ENCODE measurements around the gene C1QTNF5.

C1QTNF5 gene

DNA sequence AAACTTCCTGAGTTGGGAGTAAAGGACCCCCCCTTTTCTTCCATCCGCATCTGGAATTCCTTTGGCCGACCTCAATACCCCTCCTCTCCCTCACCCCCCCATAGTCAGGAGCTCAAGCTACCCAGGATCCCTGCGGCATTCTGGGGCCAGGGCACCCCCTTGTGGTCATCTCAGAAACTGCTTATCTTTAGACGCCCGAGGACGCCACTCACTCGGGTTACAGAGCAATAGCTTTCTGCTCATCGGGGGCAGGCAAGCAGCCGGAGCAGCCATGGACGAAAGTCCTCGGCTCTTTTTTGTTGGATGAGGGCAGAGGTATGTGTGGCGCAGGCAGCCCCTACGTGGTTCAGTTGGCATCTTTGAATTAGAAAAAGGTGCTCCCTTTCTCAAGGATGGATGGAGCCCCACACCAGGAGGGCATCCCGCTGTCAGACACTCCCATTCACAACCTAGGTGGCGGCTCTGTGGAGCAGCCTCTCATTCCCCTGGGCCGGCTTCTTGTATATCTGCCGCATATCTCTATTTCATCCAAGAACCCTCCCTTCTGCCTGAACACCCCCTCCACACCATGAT lies 2.3 kb downstream of the C1QTNF5 start:
- peak in 1 of 2 donors; percentile 45 for DNase-seq (ENCODE audit: low read depth in 2 of 2, low spot score in 1 of 2)

GRCh38 chr11:119337581-119338317 lies 2.9 kb downstream of the C1QTNF5 start:
- no peak for DNase-seq (ENCODE audit: low read depth in 2 of 2, low spot score in 1 of 2)

DNA sequence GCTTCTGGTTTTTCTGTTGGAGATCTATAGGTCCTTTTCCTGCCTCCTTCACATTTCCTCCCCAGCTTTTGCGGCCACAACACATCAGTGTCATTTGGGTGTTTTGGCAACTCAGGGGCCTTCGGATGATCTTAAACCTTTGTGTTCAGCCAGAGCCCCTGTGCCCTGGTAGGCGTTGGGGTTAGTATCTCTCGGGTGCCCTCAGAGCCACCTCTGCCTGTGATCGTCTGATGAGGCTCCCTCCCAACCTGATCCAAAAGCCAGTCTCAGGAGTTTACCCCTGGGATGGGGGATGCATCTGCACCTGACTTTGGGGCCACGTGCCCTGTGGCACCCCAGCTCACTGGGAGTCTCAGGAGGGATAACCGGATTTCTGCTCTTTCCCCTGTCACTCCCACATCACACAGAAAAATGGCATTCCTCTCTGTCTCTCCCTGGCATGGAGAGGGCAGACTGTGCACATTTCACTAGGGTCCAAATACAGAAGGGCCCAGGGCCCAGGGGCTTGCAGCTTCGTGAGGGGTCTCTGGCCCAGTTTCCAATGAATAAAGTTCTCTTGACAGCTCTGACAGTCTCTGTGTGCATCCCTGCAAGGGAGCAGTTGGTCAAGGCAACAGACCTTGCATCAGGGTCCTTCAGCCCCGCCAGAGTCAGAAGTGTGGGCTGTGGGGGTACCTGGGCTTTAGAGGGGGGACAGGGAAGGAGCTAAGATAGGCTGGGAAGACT lies 3.8 kb downstream of the C1QTNF5 start:
- DNase-seq (ENCODE audit: low read depth in 2 of 2, low spot score in 1 of 2): no peak

GRCh38 chr11:119335655-119336543 lies 4.8 kb downstream of the C1QTNF5 start:
- DNase-seq (ENCODE audit: low read depth in 2 of 2, low spot score in 1 of 2): no peak

- no peak for DNase-seq (ENCODE audit: low read depth in 2 of 2, low spot score in 1 of 2)
These were observed 5.5 kb downstream of the C1QTNF5 start for GRCh38 chr11:119335091-119335654.

- DNase-seq (ENCODE audit: low read depth in 2 of 2, low spot score in 1 of 2): peak; percentile 85 to 89
These were observed 6.3 kb downstream of the C1QTNF5 start, which contains the start of gene RNF26 for GRCh38 chr11:119334174-119334930. Gene RNF26, plus strand, starts transcription at chr11:119334527. Its CDS starts 596 bp downstream, at chr11:119335123.

DNA sequence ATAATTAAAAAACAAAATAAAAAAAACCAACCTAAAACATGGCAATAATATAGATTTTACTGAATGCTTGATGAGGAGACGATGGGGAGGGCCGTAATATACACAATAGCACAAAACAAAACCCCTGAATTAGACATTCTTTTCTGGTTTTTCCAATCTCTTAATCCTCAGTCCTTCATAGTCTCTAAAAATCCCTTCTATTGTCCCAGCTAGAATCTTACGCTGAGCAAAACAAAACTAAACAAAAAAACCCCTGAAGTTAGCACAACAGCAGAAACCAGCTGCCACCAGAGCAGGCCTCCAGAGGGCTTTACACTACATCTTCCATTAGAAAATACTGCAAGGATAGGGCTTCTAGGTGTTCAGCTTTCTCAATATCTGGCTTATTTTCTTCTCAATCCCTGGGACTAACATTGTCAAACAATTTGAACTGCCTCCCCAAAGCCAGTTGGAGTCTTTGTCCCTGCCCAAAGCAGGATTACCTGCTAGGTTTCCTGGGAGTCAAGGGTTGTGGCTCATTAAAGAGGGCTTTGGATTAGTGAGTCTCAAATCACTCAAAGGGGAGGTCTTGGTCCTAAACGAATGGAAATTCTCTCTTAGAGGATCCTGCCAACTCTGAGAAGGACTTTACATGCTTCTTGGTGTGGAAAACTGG lies 8.4 kb downstream of the C1QTNF5 start:
- no peak for DNase-seq (ENCODE audit: low read depth in 2 of 2, low spot score in 1 of 2)

- no peak for DNase-seq (ENCODE audit: low read depth in 2 of 2, low spot score in 1 of 2)
These were observed 10.4 kb downstream of the C1QTNF5 start for GRCh38 chr11:119330237-119330636.

DNA sequence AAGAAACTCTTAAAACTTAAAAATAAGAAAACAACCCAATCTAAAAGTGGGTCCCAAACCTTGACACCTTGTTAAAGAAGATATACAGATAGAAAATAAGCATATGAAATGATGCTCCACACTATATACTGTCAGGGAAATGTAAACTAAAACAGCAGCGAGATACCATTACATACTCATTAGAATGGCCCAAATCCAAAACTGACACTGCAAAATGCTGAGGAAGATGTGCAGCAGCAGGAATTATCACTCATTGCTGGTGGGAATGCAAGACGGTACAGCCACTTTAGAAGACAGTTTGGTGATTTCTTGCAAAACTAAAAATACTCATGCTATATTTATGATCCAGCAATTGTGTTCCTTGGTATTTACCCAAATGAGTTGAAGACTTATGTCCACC lies 11.4 kb downstream of the C1QTNF5 start:
- no peak for DNase-seq (ENCODE audit: low read depth in 2 of 2, low spot score in 1 of 2)

DNA sequence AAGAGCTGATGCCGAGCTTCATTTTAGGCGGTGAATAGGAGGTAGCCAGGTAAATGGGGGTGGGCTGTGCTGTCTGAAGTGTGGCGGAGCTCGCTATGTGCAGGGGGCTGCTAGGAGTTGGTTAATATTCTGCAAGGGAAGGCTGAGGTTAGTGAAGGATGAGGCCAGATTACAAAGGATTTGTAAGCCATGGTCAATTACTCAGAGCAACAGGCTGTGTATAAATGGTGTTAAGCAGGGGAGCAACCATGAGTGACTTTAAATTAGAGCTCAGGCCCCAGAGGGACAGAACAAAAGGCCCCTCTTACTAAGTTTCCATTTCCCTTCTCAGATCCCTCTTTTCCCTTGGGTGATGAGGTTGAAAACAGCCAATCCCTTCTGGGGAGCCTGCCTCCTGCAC lies 16.5 kb downstream of the C1QTNF5 start:
- DNase-seq (ENCODE audit: low read depth in 2 of 2, low spot score in 1 of 2): no peak

DNA sequence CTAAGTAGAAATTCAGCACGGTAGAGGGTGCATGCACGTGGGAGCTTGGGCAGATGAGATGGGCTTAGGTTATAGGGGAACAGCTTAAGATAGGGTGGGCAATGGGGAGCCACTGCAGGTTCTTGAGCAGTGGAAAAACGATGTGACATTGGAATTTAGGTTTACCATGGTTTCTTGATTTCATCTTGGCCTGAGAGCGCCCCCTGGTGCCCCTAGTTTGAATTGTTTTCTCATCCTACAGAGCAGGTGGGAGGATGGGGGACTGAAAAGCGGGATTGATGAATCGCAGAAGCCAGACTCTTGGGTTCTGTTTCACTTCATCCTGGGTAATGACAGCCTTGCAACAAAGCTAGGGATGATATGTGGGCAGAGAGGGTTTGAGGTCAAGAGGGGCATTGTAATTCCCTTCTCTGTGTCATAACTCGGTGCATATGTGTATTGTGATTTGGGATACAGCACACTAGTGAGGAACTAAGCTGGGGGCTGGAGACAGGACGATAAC lies 17.1 kb downstream of the C1QTNF5 start:
- DNase-seq (ENCODE audit: low read depth in 2 of 2, low spot score in 1 of 2): peak; percentile 69

DNA sequence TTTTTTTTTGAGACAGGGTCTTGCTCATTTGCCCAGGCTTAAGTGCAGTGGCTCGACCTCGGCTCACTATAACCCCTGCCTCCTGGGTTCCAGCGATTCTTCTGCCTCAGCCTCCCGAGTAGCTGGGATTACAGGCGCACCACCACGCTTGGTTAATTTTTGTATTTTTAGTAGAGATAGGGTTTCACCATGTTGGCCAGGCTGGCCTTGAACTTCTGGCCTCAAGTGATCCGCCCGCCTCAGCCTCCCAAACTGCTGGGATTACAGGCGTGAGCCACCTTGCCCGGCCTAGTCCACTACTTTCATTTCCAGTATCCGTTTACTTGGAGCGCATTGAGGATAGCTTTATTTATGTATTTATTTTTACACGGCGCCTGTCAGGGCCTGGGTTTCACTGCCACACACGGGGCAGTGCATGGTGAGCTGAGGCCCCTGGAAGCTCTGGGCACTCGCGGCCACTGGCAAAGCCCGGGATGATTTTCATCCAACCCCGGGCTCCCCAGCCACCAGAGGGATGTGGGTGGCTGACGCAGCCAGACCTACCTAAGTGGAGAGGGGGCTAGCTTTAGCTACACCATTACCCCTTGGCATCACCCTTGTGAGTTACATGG lies 17.7 kb downstream of the C1QTNF5 start:
- no peak for DNase-seq (ENCODE audit: low read depth in 2 of 2, low spot score in 1 of 2)

DNA sequence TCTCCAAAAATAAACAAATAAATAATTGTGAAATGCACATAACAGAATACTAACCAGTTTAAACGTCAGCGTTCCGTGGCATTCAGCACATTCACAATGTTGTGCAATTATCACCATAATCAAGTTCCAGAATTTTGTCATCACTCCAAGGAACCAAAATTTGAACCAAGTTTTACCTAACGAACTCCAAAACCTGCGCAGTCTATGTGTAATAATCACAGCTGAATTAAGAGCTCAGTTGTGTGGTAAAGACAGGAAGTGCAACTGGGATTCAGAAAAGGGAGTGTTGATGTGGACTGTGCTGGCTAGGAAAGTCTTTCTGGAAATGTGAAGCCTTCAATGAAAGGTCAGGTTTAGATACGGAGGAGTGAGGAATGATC lies 18.3 kb downstream of the C1QTNF5 start:
- no peak for DNase-seq (ENCODE audit: low read depth in 2 of 2, low spot score in 1 of 2)

- no peak for DNase-seq (ENCODE audit: low read depth in 2 of 2, low spot score in 1 of 2)
These were observed 19.7 kb downstream of the C1QTNF5 start for GRCh38 chr11:119320776-119321524.

DNA sequence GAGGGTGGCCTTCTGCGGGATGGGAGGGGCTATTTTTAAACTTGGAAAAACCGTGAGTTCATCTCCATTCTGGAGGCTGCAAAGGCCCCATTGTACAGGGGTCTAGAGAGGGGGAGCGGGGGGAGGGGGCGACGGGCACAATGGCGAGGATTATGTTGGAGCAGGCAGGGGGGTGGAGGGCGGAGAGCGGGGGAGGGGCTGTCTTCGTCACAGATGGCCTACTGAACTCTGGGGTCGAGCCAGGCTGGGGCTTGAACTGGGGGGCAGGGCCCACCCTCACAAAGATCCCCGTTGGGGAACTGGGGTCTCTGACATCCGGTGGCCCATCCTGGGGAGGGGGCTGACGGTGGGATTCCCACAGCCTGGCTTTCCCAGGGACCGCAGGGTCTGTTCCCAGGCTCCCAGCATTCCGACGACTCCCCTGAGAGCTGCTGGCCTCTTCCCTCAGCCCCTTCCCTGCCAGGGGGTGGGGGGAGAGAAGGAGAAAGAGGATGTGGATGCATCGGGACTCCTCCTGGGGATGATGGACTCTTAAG lies 20.4 kb downstream of the C1QTNF5 start:
- no peak for DNase-seq (ENCODE audit: low read depth in 2 of 2, low spot score in 1 of 2)

GRCh38 chr11:119319700-119320239 lies 20.9 kb downstream of the C1QTNF5 start:
- DNase-seq (ENCODE audit: low read depth in 2 of 2, low spot score in 1 of 2): no peak

DNA sequence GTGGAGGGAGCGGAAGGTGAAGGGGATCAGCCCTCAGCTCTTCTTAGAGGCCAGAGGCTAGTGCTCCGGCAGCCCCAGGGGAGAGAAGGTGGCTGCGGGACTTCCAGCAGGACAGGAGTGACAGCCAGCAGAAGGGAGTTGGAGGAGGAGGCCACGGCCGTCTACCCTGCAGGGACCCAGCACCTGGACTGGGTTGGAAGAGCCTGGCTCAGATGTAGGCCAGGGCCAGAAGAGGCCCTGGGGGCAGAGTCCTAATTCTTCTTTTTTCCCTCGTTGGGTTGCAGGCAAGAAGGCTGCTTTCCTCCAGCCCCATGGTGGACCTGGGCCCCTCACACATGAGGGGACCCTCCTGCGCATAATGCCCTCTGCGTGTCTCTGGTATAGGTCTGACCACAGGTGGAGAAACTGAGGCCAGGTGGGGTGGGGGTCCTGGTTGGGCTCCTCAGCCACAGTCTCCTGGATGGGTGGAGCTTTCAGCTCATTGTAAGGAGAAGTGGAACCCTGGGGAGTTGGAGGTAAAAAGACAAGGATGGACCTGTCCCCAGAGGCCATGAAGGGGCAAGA lies 21.5 kb downstream of the C1QTNF5 start:
- DNase-seq (ENCODE audit: low read depth in 2 of 2, low spot score in 1 of 2): no peak
